ENCODE measurements around the gene POC5.

DNA sequence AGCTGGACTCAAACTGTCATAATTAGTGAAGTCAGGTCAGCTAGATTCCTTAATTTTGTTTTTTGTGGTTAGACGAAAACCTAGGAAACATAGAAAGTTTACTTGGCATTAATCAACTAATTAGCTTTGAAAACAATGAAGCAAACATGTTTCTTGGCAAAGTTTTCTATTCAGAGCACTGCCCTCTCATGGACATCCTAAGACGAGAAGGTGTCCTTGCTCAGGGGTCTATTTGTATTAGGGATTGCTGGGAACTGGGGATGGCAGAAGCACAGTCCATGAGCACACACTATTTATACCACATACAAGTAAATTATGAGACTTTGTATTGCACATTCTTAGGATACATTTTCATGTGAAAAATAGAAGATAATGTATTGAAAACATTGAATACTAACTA lies 49.7 kb downstream of the POC5 start:
- TF ChIP-seq YY1 (IDR thresholded peaks at IDR 0.05; ENCODE audit: low read depth, low read length) (no peak), POLR2AphosphoS5 (IDR thresholded peaks at IDR 0.05; ENCODE audit: low read depth, low read length) (no peak), CHD2 (IDR thresholded peaks at IDR 0.05; ENCODE audit: low read length) (no peak), CHD1 (IDR thresholded peaks at IDR 0.05; ENCODE audit: low read depth, low read length) (no peak), POLR2A (IDR thresholded peaks at IDR 0.05; ENCODE audit: control extremely low read depth in 1 of 2, low read depth in 2 of 2, low read length in 2 of 2) (no peak), EZH2 (IDR thresholded peaks at IDR 0.05; ENCODE audit: low read depth, low read length, severe bottlenecking) (no peak), SP2 (IDR thresholded peaks at IDR 0.05; ENCODE audit: low read length) (no peak), CBX5 (IDR thresholded peaks at IDR 0.05; ENCODE audit: low read depth, low read length) (no peak), TAF1 (IDR thresholded peaks at IDR 0.05; ENCODE audit: low read depth, low read length) (no peak), SRF (IDR thresholded peaks at IDR 0.05; ENCODE audit: low read depth, low read length) (no peak), CEBPB (IDR thresholded peaks at IDR 0.05; ENCODE audit: low read depth, low read length) (no peak), NANOG (IDR thresholded peaks at IDR 0.05; ENCODE audit: insufficient read depth, low read depth, low read length, poor library complexity, severe bottlenecking) (no peak)
- TF ChIP-seq, protein P1, sequence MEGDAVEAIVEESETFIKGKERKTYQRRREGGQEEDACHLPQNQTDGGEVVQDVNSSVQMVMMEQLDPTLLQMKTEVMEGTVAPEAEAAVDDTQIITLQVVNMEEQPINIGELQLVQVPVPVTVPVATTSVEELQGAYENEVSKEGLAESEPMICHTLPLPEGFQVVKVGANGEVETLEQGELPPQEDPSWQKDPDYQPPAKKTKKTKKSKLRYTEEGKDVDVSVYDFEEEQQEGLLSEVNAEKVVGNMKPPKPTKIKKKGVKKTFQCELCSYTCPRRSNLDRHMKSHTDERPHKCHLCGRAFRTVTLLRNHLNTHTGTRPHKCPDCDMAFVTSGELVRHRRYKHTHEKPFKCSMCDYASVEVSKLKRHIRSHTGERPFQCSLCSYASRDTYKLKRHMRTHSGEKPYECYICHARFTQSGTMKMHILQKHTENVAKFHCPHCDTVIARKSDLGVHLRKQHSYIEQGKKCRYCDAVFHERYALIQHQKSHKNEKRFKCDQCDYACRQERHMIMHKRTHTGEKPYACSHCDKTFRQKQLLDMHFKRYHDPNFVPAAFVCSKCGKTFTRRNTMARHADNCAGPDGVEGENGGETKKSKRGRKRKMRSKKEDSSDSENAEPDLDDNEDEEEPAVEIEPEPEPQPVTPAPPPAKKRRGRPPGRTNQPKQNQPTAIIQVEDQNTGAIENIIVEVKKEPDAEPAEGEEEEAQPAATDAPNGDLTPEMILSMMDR (IDR thresholded peaks at IDR 0.05; ENCODE audit: control extremely low read depth in 1 of 3, insufficient read depth in 1 of 3, low read depth in 1 of 3, low read length in 3 of 3), result peak in 2 of 3 experiments; percentile 24 to 27; a peak in 2 of 4 replicates

Data from H1 (cell line).